ENCODE results near the gene SLC25A6. TPM values are rescaled to one million over a fixed set of nuclear protein-coding genes. Genes with fewer than 3 reads are reported as not detected.

SLC25A6 gene
- polyA plus RNA-seq, 2 of the 4 experiments (the other 2 are of a cell fraction): 291 to 448 TPM

DNA sequence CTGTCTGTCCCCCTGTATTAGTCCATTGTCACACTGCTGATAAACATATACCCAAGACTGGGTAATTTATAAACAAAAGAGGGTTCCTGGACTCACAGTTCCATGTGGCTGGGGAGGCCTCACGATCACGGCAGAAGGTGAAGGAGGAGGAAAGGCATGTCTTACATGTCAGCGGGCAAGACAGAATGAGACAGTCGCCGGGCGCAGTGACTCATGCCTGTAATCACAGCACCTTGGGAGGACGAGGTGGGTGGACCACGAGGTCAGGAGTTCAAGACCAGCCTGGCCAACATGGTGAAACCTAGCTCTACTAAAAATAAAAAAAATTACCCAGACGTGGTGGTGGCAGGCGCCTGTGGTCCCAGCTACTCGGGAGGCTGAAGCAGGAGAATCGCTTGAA lies 30.6 kb downstream of the SLC25A6 start:
- Histone ChIP-seq H3K27ac (no peak overlapping the region), H3K4me1 (no peaks in the 10 kb centered on the region), H3K9me3 (no peaks in the 10 kb centered on the region), H3K4me2 (no peak overlapping the region), H3K4me3 (no peak overlapping the region)
- DNase-seq (ENCODE audit: low read depth in 1 of 2, low spot score in 1 of 2) (no peak), ATAC-seq (peak; percentile 47 to 61; a peak in 3 of 6 replicates), FAIRE-seq (no peak)
- ChIA-PET CTCF (no interaction called here), POLR2A (no interaction called here)
- 47% methylated on average over 12 of the region's 12 CpGs for WGBS (ENCODE audit: missing lambda C conversion rate)
- TF ChIP-seq CBX8 (IDR thresholded peaks at IDR 0.05) (no peak), KDM1A (IDR thresholded peaks at IDR 0.05; ENCODE audit: low read depth) (no peak), CBX2 (IDR thresholded peaks at IDR 0.05; ENCODE audit: borderline replicate concordance, low read depth) (no peak), FOSL2 (IDR thresholded peaks at IDR 0.05) (no peak), FOSL2 (CRISPR knock-in tag; IDR thresholded peaks at IDR 0.05) (peak; percentile 14; the same call in 1 of the 2 replicates), HOXB5 (CRISPR knock-in tag; IDR thresholded peaks at IDR 0.05) (no peak), MYC (IDR thresholded peaks at IDR 0.05; ENCODE audit: borderline replicate concordance, low read length) (no peak)

- no peaks in the 10 kb centered on the region for H3K9me3 ChIP-seq
- CTCF ChIA-PET: no interaction called here
- TF ChIP-seq CBX8 (IDR thresholded peaks at IDR 0.05): no peak
- no peak for TF ChIP-seq NR3C1 (IDR thresholded peaks at IDR 0.05)
- no peak for TF ChIP-seq RARB (CRISPR knock-in tag; IDR thresholded peaks at IDR 0.05)
- TF ChIP-seq, protein P1, sequence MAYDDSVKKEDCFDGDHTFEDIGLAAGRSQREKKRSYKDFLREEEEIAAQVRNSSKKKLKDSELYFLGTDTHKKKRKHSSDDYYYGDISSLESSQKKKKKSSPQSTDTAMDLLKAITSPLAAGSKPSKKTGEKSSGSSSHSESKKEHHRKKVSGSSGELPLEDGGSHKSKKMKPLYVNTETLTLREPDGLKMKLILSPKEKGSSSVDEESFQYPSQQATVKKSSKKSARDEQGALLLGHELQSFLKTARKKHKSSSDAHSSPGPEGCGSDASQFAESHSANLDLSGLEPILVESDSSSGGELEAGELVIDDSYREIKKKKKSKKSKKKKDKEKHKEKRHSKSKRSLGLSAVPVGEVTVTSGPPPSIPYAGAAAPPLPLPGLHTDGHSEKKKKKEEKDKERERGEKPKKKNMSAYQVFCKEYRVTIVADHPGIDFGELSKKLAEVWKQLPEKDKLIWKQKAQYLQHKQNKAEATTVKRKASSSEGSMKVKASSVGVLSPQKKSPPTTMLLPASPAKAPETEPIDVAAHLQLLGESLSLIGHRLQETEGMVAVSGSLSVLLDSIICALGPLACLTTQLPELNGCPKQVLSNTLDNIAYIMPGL (CRISPR knock-in tag; IDR thresholded peaks at IDR 0.05; ENCODE audit: borderline replicate concordance): no peak
- TF ChIP-seq, protein P2, sequence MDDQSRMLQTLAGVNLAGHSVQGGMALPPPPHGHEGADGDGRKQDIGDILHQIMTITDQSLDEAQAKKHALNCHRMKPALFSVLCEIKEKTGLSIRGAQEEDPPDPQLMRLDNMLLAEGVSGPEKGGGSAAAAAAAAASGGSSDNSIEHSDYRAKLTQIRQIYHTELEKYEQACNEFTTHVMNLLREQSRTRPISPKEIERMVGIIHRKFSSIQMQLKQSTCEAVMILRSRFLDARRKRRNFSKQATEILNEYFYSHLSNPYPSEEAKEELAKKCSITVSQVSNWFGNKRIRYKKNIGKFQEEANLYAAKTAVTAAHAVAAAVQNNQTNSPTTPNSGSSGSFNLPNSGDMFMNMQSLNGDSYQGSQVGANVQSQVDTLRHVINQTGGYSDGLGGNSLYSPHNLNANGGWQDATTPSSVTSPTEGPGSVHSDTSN (IDR thresholded peaks at IDR 0.05): no peak
- TF ChIP-seq MYC (IDR thresholded peaks at IDR 0.05; ENCODE audit: borderline replicate concordance, low read length): no peak
- no peak for TF ChIP-seq JUNB (IDR thresholded peaks at IDR 0.05)
- no peak for DNase-seq (ENCODE audit: low read depth in 1 of 2, low spot score in 1 of 2)
- FAIRE-seq: no peak
- WGBS (ENCODE audit: missing lambda C conversion rate): 62% methylated on average over 2 of the region's 2 CpGs
- H3K4me1 ChIP-seq: no peaks in the 10 kb centered on the region
- no peak overlapping the region for H3K27ac ChIP-seq
- ATAC-seq: no peak
- H3K4me2 ChIP-seq: no peak overlapping the region
- H3K4me3 ChIP-seq: no peak overlapping the region
- POLR2A ChIA-PET: no interaction called here
These were observed 31.7 kb downstream of the SLC25A6 start for GRCh38 chrX:1360171-1360570.

DNA sequence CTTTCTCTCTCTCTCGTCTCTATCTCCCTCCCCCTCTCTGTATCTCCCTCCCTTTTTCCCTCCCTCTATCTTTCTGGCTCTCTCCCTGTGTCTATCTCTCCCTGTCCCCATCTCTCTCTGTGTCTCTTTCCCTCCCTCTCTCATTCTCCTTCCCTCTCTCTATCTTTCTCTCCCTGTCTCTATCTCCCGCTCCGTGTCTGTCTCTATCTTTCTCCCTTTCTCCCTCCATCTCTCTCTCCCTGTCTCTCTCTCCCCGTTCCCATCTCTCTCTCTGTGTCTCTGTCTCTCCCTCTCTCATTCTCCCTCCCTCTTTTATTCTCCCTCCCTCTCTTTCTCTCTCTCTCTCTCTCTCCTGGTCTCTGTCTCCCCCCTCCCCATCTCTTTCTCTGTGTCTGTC lies 32.4 kb downstream of the SLC25A6 start:
- DNase-seq (ENCODE audit: low read depth in 1 of 2, low spot score in 1 of 2) (no peak), FAIRE-seq (no peak), ATAC-seq (peak; percentile 22 to 26; a peak in 2 of 6 replicates)
- Histone ChIP-seq H3K27ac (no peak overlapping the region), H3K4me1 (no peaks in the 10 kb centered on the region), H3K4me3 (no peak overlapping the region), H3K4me2 (no peak overlapping the region), H3K9me3 (no peaks in the 10 kb centered on the region)
- ChIA-PET POLR2A (no interaction called here), CTCF (no interaction called here)
- TF ChIP-seq, protein P3, sequence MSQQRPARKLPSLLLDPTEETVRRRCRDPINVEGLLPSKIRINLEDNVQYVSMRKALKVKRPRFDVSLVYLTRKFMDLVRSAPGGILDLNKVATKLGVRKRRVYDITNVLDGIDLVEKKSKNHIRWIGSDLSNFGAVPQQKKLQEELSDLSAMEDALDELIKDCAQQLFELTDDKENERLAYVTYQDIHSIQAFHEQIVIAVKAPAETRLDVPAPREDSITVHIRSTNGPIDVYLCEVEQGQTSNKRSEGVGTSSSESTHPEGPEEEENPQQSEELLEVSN (IDR thresholded peaks at IDR 0.05; ENCODE audit: borderline replicate concordance, low read depth): no peak
- no peak for TF ChIP-seq KDM5A (IDR thresholded peaks at IDR 0.05)
- TF ChIP-seq, protein P4, sequence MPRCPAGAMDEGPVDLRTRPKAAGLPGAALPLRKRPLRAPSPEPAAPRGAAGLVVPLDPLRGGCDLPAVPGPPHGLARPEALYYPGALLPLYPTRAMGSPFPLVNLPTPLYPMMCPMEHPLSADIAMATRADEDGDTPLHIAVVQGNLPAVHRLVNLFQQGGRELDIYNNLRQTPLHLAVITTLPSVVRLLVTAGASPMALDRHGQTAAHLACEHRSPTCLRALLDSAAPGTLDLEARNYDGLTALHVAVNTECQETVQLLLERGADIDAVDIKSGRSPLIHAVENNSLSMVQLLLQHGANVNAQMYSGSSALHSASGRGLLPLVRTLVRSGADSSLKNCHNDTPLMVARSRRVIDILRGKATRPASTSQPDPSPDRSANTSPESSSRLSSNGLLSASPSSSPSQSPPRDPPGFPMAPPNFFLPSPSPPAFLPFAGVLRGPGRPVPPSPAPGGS (IDR thresholded peaks at IDR 0.05): no peak
- no peak for TF ChIP-seq RNF2 (IDR thresholded peaks at IDR 0.05; ENCODE audit: borderline replicate concordance, low read depth)
- TF ChIP-seq FOXS1 (CRISPR knock-in tag; IDR thresholded peaks at IDR 0.05): no peak
- TF ChIP-seq HOXB5 (CRISPR knock-in tag; IDR thresholded peaks at IDR 0.05): no peak
- no peak for TF ChIP-seq MAZ (IDR thresholded peaks at IDR 0.05; ENCODE audit: borderline replicate concordance, low read depth, low read length)
- no peak for TF ChIP-seq EHF (CRISPR knock-in tag; IDR thresholded peaks at IDR 0.05)
- no peak for TF ChIP-seq MYC (IDR thresholded peaks at IDR 0.05; ENCODE audit: borderline replicate concordance, low read length)
- no peak for TF ChIP-seq RFX5 (IDR thresholded peaks at IDR 0.05)
- TF ChIP-seq CHD2 (IDR thresholded peaks at IDR 0.05; ENCODE audit: low read length, partially characterized antibody): no peak
- TF ChIP-seq RCOR1 (IDR thresholded peaks at IDR 0.05; ENCODE audit: low read depth, low read length): no peak
- no peak for TF ChIP-seq JUNB (IDR thresholded peaks at IDR 0.05)
- no peak for TF ChIP-seq CBX8 (IDR thresholded peaks at IDR 0.05)
- WGBS (ENCODE audit: missing lambda C conversion rate): 84% methylated on average over 4 of the region's 4 CpGs
